Astrocyte of the hippocampus (primary cell): ENCODE results near the gene FTO.

Experiments used
- DNase-seq: peaks from one replicate; pipeline ENCODE4 v3.0.0; 2011; ENCODE audit warnings: low read depth, low spot score

The FTO gene

GRCh38 chr16:53708490-53708889 lies 4.5 kb downstream of the FTO start:
- no peak for DNase-seq

- DNase-seq = no peak
These were observed 7.4 kb downstream of the FTO start for GRCh38 chr16:53711390-53711789.

GRCh38 chr16:53712065-53712464 lies 8.1 kb downstream of the FTO start:
- no peak for DNase-seq

- DNase-seq = no peak
These were observed 9.6 kb downstream of the FTO start for GRCh38 chr16:53713403-53714204.

GRCh38 chr16:53714205-53715022 lies 10.5 kb downstream of the FTO start:
- DNase-seq = no peak

- no peak for DNase-seq
These were observed 11.0 kb downstream of the FTO start for GRCh38 chr16:53715023-53715384.

GRCh38 chr16:53717577-53717976 lies 13.6 kb downstream of the FTO start:
- no peak for DNase-seq

- DNase-seq = no peak
These were observed 17.1 kb downstream of the FTO start for GRCh38 chr16:53721017-53721416.

- DNase-seq = no peak
These were observed 22.7 kb downstream of the FTO start for GRCh38 chr16:53726625-53727024.

GRCh38 chr16:53730693-53731092 lies 26.7 kb downstream of the FTO start:
- no peak for DNase-seq

- DNase-seq = peak; percentile 36
These were observed 28.5 kb downstream of the FTO start for GRCh38 chr16:53732296-53732929.

GRCh38 chr16:53734908-53735307 lies 31.0 kb downstream of the FTO start:
- no peak for DNase-seq

GRCh38 chr16:53736297-53736696 lies 32.3 kb downstream of the FTO start:
- no peak for DNase-seq

- no peak for DNase-seq
These were observed 33.6 kb downstream of the FTO start for GRCh38 chr16:53737552-53737951.

- DNase-seq = no peak
These were observed 36.5 kb downstream of the FTO start for GRCh38 chr16:53740476-53740875.

- DNase-seq = no peak
These were observed 37.1 kb downstream of the FTO start for GRCh38 chr16:53740933-53741531.

GRCh38 chr16:53741546-53741945 lies 37.6 kb downstream of the FTO start:
- no peak for DNase-seq

- peak; percentile 36 for DNase-seq
These were observed 39.2 kb downstream of the FTO start for GRCh38 chr16:53743149-53743566.

GRCh38 chr16:53744449-53744848 lies 40.5 kb downstream of the FTO start:
- DNase-seq = peak; percentile 31

GRCh38 chr16:53745086-53745485 lies 41.1 kb downstream of the FTO start:
- peak; percentile 89 for DNase-seq

GRCh38 chr16:53745753-53746266 lies 41.9 kb downstream of the FTO start:
- DNase-seq = peak; percentile 61

- DNase-seq = no peak
These were observed 48.6 kb downstream of the FTO start for GRCh38 chr16:53752560-53752959.
